Muscle of back (tissue), 11 donors: ENCODE measurements around the gene PIM3. TPM values are rescaled to one million over a fixed set of nuclear protein-coding genes. Genes with fewer than 3 reads are reported as not detected.
"Not testable (repeated sequence)": the region's sequence is repeated elsewhere in the genome, so short reads cannot be mapped to it uniquely, and the experiment has no call there.

Experiments used
- DNase-seq, 3 donors: peaks; one replicate each; pipeline versions ENCODE4 v3.0.0 to v3.0.0-alpha.2; 2013
- polyA plus RNA-seq, 10 donors: library from polyadenylated mRNA; unstranded; fragments of 120-200 nt; gene quantifications; one replicate each; pipeline ENCODE4 v1.2.1, GENCODE V29; 2013; ENCODE audit not compliant: insufficient read length in 10 of 10

Gene PIM3
- polyA plus RNA-seq, 10 donors, result 10.6 to 17.6 (median 13.9) TPM

DNA sequence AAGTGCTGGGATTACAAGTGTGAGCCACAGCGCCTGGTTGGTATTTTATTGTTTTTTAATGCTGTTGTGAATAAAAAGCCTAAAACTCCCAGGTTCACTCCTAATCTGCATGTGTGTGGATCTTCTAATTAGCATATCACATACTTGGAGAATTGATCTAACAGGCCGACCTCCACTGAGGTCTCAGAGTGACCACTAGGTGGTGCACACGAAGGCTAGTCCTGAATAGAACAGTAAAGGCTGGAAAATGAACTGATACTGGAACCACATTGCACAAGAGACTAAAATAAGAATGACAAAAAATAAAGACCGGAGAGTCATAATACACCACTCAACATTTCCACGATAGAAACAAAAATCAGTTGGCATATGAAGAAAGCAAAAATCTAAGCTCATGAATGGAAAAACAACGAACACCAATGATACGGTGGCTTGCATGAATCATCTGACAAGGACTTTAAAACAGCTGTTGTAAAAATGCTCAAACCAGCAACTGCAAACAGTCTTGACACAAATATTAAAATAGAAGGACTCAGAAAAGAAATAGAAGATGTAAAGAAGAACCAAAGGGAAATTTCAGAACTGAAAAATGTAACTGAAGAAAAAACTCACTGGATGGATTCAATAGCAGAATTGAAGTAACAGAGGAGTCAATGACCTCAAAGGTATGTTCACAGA, 19.2 kb downstream of the PIM3 start:
- DNase-seq, result no peak

- DNase-seq, result not testable (repeated sequence)
Observed at GRCh38 chr22:49981799-49982198, 21.2 kb downstream of the PIM3 start.

DNA sequence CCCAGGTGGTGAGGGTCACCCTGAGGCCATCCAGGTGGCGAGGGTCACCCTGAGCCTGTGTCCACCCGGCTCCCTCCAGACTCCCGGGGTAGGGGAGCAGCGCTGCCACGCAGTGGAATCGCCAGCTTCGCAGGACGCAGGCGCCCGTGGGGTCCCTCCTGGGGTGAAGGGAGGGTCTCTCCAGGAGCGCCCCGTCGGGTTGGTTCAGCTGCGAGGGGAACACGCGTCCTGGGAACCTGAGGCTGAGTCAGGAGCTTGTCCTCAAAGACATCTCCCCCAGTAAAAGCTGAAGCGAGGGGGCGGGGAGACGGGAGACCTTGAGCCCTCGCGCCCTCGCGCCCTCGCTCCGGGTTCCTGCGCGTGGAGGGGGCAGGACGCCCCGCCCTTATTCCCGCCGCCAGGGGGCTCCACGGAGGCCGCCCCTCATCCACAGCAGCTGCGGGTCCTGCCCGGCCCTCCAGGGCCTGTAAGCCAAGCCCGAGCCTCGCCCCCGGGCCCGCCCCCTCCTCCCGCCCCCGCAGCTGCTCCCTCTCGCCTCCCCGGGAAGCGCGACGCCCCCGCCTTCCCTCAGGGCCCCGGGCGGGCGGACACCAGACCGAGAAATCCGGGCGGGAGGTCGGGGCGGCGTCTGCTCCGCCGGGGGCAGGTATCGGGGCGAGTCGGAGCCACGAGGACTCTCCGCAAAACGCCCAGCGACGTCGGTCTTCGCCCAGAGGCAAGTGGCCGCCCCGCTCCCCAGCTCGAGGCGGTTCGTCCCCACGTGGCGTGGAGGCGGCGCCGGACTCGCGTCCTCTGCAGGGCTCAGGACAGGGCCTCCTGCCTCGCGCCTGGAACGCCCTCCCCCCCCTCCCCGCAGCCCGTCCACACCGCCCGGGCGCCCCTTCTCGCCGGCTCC, 22.8 kb downstream of the PIM3 start:
- no peak for DNase-seq

DNA sequence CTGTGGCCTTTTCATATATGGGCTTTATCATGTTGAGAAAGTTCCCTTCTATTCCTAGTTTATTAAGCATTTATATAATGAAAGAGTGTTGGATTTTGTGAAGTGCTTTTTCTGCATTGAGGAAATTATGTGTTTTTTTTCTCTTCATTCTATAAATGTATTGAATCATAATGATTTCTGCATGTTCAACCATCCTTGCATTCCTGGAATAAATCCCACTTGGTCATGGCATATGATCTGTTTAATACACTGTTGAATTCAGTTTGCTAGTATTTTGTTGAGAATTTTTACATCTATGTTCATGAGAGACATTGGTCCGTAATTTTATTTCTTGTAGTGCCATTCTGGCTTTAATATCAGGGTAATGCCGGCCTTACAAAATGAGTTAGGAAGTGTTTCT, 25.8 kb downstream of the PIM3 start:
- no peak for DNase-seq

DNA sequence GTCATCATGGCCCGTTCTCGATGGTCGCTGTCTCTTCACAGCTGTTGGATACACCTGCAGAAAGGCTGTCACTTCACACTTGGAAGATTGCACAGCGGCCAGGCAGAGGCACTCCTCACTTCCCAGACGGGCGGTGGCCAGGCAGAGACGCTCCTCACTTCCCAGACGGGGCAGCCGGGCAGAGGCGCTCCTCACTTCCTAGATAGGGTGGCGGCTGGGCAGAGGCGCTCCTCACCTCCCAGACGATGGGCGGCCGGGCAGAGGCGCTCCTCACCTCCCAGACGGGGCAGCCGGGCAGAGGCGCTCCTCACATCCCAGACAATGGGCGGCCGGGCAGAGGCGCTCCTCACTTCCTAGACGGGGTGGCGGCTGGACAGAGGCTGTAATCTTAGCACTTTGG, 29.3 kb downstream of the PIM3 start:
- DNase-seq, result not testable (repeated sequence)

GRCh38 chr22:49991167-49991566, 30.6 kb downstream of the PIM3 start:
- no peak for DNase-seq

DNA sequence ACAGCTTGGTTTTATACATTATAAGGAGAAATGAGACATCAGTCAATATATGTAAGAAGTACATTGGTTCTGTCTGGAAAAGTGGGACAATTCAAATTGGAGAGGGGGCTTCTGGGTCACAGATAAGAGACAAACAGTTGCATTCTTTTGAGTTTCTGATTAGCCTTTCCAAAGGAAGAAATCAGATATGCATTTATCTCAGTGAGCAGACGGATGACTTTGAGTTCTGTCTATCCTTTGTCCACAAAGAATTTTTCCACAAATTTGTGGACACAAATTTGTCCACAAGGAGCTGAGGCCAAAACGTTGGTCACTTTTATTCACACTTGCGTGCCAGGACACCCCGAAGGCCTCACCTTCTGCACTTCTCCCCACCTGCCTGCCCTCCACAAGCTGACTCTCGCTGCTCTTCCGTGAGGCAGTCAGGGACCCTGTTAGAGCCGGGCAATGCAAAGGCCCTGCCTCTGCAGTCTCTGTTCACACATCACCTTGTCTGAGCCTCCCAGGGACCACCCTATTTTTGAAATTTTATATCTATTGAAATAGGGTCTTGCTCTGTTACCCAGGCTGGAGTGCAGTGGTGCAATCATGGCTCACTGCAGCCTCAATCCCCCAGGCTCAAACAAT, 31.4 kb downstream of the PIM3 start:
- no peak for DNase-seq

- DNase-seq, result no peak
Observed at GRCh38 chr22:49992921-49993648, 32.5 kb downstream of the PIM3 start.

- DNase-seq, result no peak
Observed at GRCh38 chr22:49993649-49994360, 33.2 kb downstream of the PIM3 start.

DNA sequence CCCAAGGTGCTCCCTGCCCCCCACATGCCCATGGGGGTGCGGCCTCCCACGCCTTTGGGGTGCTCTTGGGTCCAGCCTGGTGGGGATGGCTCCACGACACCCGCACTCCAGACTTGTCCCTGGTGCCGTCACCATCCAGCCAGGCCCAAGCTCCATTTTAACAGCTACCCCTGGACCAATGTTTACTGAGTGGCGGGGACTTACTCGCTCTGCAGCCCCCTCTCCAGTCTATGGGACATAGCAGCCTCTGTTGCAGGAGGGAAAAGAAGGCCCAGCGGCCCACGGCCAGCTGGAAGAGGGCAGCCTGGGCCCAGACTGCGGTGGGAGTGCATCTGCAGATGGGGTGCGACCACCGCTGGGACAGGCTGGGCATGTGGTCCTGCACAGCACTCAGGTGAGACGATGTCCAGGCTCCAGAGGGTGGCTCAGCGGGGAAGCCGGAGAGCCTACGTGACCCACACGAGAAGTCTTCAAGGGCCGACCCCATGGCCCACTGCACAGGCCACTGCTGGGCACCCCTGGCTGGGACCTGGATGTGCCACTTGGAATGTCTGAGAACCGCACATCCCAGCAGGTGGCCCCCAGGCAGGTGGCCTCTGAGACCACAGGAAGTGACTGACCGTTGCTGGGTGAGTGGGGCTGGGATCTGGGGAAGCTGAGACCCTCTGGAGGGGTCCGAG, 33.9 kb downstream of the PIM3 start:
- no peak for DNase-seq

GRCh38 chr22:49995041-49995360, 34.4 kb downstream of the PIM3 start:
- DNase-seq, result no peak

DNA sequence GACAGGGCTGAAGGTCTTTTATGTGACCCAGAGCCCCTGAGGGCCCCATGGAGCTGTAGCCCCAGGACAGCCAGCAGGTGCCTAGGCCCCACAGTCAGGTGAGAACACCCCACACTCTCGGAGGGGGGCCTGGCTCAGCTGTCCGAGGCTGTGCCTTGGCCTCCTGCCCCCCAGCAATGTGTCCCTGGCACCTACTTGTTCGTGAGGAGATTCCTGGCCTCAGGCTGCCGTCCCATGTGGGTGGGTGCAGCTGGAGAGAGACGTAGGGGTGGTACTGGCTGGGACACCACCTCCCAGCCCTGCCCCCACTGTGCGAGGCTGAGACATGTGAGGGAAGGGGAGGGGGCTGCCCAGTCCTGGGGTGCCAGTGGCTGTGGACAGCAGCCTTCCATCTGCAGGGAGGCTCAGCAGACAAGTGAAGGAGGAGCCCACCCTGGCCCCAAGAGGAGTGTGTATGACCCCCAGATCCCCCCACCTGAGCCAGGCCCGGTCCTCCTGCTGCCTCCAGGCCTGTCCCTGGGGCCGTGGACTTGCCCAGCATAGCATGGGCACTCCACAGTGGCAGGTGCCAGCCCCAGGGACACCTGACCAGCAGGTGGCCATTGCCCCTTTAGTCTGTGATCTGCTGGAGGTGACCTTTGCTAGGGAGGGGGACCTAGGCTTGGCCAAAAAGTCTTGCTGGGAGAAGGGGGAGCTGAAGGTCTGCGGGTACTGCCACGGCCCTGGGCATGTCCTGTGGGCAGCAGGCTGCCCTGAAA, 35.0 kb downstream of the PIM3 start:
- no peak for DNase-seq

GRCh38 chr22:49996119-49996517, 35.5 kb downstream of the PIM3 start:
- DNase-seq, result no peak

GRCh38 chr22:49996518-49997250, 36.1 kb downstream of the PIM3 start:
- DNase-seq, result no peak

GRCh38 chr22:49997251-49997599, 36.7 kb downstream of the PIM3 start:
- no peak for DNase-seq

DNA sequence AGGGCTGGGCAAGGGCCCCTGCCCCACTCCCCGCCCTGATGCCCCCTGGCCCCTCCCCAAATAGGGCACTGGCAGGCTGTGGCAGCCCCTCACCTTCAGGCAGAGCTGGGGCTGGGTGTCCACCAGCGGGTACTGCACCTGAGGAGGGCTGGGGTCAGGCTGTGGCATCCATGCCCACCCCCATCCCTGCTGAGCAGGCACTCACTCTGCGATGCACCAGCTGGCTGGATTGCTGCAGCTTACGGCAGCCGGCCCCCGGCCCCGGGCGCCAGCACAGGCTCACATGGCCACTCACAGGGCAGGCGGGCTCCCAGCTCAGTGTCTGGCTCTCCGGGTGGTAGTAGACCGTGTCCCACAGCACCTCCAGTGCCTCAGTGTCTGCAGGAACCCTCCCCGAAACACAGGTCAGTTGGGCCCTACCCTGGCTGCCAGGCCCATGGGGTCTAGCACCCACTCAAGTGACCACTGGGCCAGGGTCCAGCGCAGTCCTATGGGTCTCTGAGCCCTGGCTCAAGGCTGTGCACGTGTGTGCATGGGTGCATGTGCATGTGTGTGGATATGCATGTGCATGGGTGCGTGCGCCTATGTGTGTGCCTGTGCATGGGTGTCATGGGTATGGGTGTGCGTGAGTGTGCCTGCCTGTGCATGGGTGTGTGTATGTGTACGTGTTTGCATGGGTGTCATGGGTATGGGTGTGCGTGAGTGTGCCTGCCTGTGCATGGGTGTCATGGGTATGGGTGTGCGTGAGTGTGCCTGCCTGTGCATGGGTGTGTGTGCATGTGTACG, 37.6 kb downstream of the PIM3 start:
- DNase-seq, result no peak

GRCh38 chr22:49998718-49999062, 38.1 kb downstream of the PIM3 start:
- DNase-seq, result no peak

- no peak for DNase-seq
Observed at GRCh38 chr22:49999063-49999945, 38.7 kb downstream of the PIM3 start.
